Astrocyte (in vitro differentiated cells and primary cell): ENCODE measurements around the gene DOCK1. TPM values are rescaled to one million over a fixed set of nuclear protein-coding genes. Genes with fewer than 3 reads are reported as not detected.
A peak's percentile ranks its signal among the peaks of the same experiment; 100 is the strongest.

Experiments
- DNase-seq: peaks from one replicate; pipeline ENCODE4 v3.0.0-alpha.2; 2010; ENCODE audit warnings: low read depth
- FAIRE-seq: peaks from 2 replicates; lab custom pipeline; 2011; peaks lifted over from hg19 to GRCh38; lab: Jason Lieb, UNC
- H2AFZ ChIP-seq: 2 replicates; pipeline ENCODE4 v1.6.0; 2012; ENCODE audit warnings: low read depth, low read length, inconsistent platforms
- H3K27ac ChIP-seq: 2 replicates; pipeline ENCODE4 v1.5.1; 2011; ENCODE audit warnings: low read depth, low read length, inconsistent platforms
- H3K27me3 ChIP-seq: 2 replicates; pipeline ENCODE4 v1.6.0; 2011; ENCODE audit warnings: low read length, inconsistent platforms; ENCODE audit not compliant: insufficient read depth
- H3K36me3 ChIP-seq: 2 replicates; pipeline ENCODE4 v1.5.1; 2011; ENCODE audit warnings: low read length, inconsistent platforms; ENCODE audit not compliant: insufficient read depth
- H3K4me1 ChIP-seq: 2 replicates; pipeline ENCODE4 v1.5.1; 2011; ENCODE audit warnings: low read length, inconsistent platforms; ENCODE audit not compliant: insufficient read depth
- H3K4me2 ChIP-seq: 2 replicates; pipeline ENCODE4 v1.6.0; 2012; ENCODE audit warnings: low read length, inconsistent platforms
- H3K4me3 ChIP-seq: 2 replicates; pipeline ENCODE4 v1.5.1; 2011; ENCODE audit warnings: low read depth, mild to moderate bottlenecking, low read length, inconsistent platforms; ENCODE audit not compliant: insufficient read depth
- H3K79me2 ChIP-seq: 2 replicates; pipeline ENCODE4 v1.6.0; 2012; ENCODE audit warnings: mild to moderate bottlenecking, low read length, inconsistent platforms; ENCODE audit not compliant: insufficient read depth
- H3K9ac ChIP-seq: 2 replicates; pipeline ENCODE4 v1.6.0; 2012; ENCODE audit warnings: mild to moderate bottlenecking, low read length, inconsistent platforms
- H3K9me3 ChIP-seq: 2 replicates; pipeline ENCODE4 v1.5.1; 2012; ENCODE audit warnings: low read depth, mild to moderate bottlenecking, low read length, inconsistent platforms; ENCODE audit not compliant: insufficient read depth
- H4K20me1 ChIP-seq: 2 replicates; pipeline ENCODE4 v1.6.0; 2012; ENCODE audit warnings: low read length, inconsistent platforms; ENCODE audit not compliant: insufficient read depth
- H3K27ac Mint-ChIP-seq: one replicate; pipeline ENCODE4 v1.8.0; 2021; ENCODE audit warnings: mild to moderate bottlenecking, mixed read lengths; ENCODE audit not compliant: unreplicated experiment
- H3K27me3 Mint-ChIP-seq: one replicate; pipeline ENCODE4 v1.8.0; 2021; ENCODE audit warnings: low read depth, mixed read lengths; ENCODE audit not compliant: unreplicated experiment
- H3K36me3 Mint-ChIP-seq: one replicate; pipeline ENCODE4 v1.8.0; 2021; ENCODE audit warnings: low read depth, mixed read lengths; ENCODE audit not compliant: unreplicated experiment
- H3K4me1 Mint-ChIP-seq: one replicate; pipeline ENCODE4 v1.8.0; 2021; ENCODE audit warnings: low read depth, mixed read lengths; ENCODE audit not compliant: unreplicated experiment
- H3K4me3 Mint-ChIP-seq: one replicate; pipeline ENCODE4 v1.8.0; 2021; ENCODE audit warnings: mild to moderate bottlenecking, moderate library complexity, mixed read lengths; ENCODE audit not compliant: unreplicated experiment
- H3K9me3 Mint-ChIP-seq: one replicate; pipeline ENCODE4 v1.8.0; 2021; ENCODE audit warnings: mild to moderate bottlenecking, mixed read lengths; ENCODE audit not compliant: unreplicated experiment
- CTCF ChIP-seq: IDR thresholded peaks from 2 replicates; pipeline ENCODE4 v1.5.1; 2011; ENCODE audit warnings: low read depth, mild to moderate bottlenecking, inconsistent platforms, low read length, moderate library complexity; ENCODE audit not compliant: insufficient read depth
- EZH2 ChIP-seq: IDR thresholded peaks from 2 replicates; pipeline ENCODE4 v1.6.1; 2012; ENCODE audit warnings: mild to moderate bottlenecking, low read length, inconsistent platforms; ENCODE audit not compliant: insufficient read depth
- total RNA-seq: library from RNA; stranded (reverse); gene quantifications from 2 replicates; pipeline ENCODE4 v1.2.1, GENCODE V29; 2021

The DOCK1 gene
- total RNA-seq, 1 donor from 2014 or later: 42.5 TPM

GRCh38 chr10:127450644-127451043, 545.4 kb downstream of the DOCK1 start:
- H3K9ac ChIP-seq: no peak overlapping the region
- FAIRE-seq: no peak
- no peak overlapping the region for H3K27ac ChIP-seq
- no peaks in the 10 kb centered on the region for H3K79me2 ChIP-seq
- TF ChIP-seq CTCF: no peak
- TF ChIP-seq EZH2: no peak
- H3K4me1 ChIP-seq: no peaks in the 10 kb centered on the region
- no peak overlapping the region for H2AFZ ChIP-seq
- H4K20me1 ChIP-seq: no peaks in the 10 kb centered on the region
- no peaks in the 10 kb centered on the region for H3K27me3 ChIP-seq
- peaks cover 6% of the 10 kb centered on the region for H3K36me3 ChIP-seq
- H3K4me1 Mint-ChIP-seq: peaks cover 2% of the 10 kb centered on the region
- peaks cover 2% of the 10 kb centered on the region for H3K9me3 ChIP-seq
- no peak for DNase-seq
- no peak overlapping the region for H3K4me2 ChIP-seq
- H3K27ac Mint-ChIP-seq: no peak overlapping the region
- peaks cover 10% of the 10 kb centered on the region for H3K36me3 Mint-ChIP-seq
- H3K27me3 Mint-ChIP-seq: no peaks in the 10 kb centered on the region
- H3K4me3 ChIP-seq: no peak overlapping the region
- no peaks in the 10 kb centered on the region for H3K9me3 Mint-ChIP-seq
- H3K4me3 Mint-ChIP-seq: no peak overlapping the region

GRCh38 chr10:127451628-127452027, 546.4 kb downstream of the DOCK1 start:
- H3K4me1 ChIP-seq: no peaks in the 10 kb centered on the region
- Mint-ChIP-seq H3K4me3 (no peak overlapping the region), H3K27me3 (no peaks in the 10 kb centered on the region), H3K4me1 (peaks cover 2% of the 10 kb centered on the region), H3K27ac (peak overlapping the region; percentile 1), H3K36me3 (peaks cover 11% of the 10 kb centered on the region), H3K9me3 (no peaks in the 10 kb centered on the region)
- no peak overlapping the region for H3K27ac ChIP-seq
- TF ChIP-seq EZH2 (no peak), CTCF (no peak)
- no peak overlapping the region for H3K4me2 ChIP-seq
- H3K9me3 ChIP-seq: peaks cover 2% of the 10 kb centered on the region
- H2AFZ ChIP-seq: no peak overlapping the region
- peaks cover 6% of the 10 kb centered on the region for H3K36me3 ChIP-seq
- no peaks in the 10 kb centered on the region for H3K27me3 ChIP-seq
- FAIRE-seq: no peak
- no peak for DNase-seq
- H3K79me2 ChIP-seq: no peaks in the 10 kb centered on the region
- no peak overlapping the region for H3K9ac ChIP-seq
- H3K4me3 ChIP-seq: no peak overlapping the region
- no peaks in the 10 kb centered on the region for H4K20me1 ChIP-seq

- Histone ChIP-seq H3K36me3 (peaks cover 4% of the 10 kb centered on the region), H3K27ac (no peak overlapping the region), H3K4me1 (no peaks in the 10 kb centered on the region), H3K4me2 (no peak overlapping the region), H3K9me3 (peaks cover 2% of the 10 kb centered on the region), H3K9ac (no peak overlapping the region), H3K27me3 (no peaks in the 10 kb centered on the region), H2AFZ (no peak overlapping the region), H4K20me1 (no peaks in the 10 kb centered on the region), H3K4me3 (no peak overlapping the region), H3K79me2 (no peaks in the 10 kb centered on the region)
- FAIRE-seq (no peak), DNase-seq (no peak)
- no peaks in the 10 kb centered on the region for H3K27me3 Mint-ChIP-seq
- TF ChIP-seq CTCF: no peak
- TF ChIP-seq EZH2: no peak
- no peaks in the 10 kb centered on the region for H3K9me3 Mint-ChIP-seq
- peaks cover 9% of the 10 kb centered on the region for H3K36me3 Mint-ChIP-seq
- H3K4me3 Mint-ChIP-seq: no peak overlapping the region
- no peak overlapping the region for H3K27ac Mint-ChIP-seq
- H3K4me1 Mint-ChIP-seq: peaks cover 2% of the 10 kb centered on the region
Observed at GRCh38 chr10:127452568-127452967, 547.3 kb downstream of the DOCK1 start.
